ENCODE results near the gene KCNRG. TPM values are rescaled to one million over a fixed set of nuclear protein-coding genes. Genes with fewer than 3 reads are reported as not detected.

The KCNRG gene
- total and polyA plus RNA-seq, 2 experiments from 2014 or later: 0.60 TPM; not detected in 1

DNA sequence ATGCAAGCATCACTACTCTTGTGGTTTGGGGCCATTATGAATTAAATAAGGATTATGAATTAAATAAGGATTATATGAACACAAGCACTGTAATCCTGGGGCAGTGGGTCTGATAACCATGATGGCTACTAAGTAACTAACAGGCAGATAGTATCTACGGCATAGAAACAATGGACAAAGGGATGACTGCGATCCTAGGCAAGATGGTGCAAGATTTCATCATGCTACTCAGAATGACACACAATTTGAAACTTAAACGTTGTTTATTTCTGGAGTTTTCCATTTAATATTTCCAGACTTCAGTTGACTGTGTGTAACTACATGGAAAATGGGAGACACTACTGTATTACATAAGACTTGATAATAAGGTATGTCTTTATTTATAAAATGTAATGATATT is 15.1 kb downstream of the KCNRG start:
- peaks cover 9% of the 10 kb centered on the region for H3K4me1 Mint-ChIP-seq
- H3F3A ChIP-seq (replicated peaks; ENCODE audit: low read depth): no peaks in the 10 kb centered on the region
- H4K20me1 ChIP-seq (replicated peaks; ENCODE audit: insufficient read depth): no peaks in the 10 kb centered on the region
- no peaks in the 10 kb centered on the region for H3K36me3 Mint-ChIP-seq (ENCODE audit: low read depth)
- no peak overlapping the region for H3K4me3 Mint-ChIP-seq
- no peaks in the 10 kb centered on the region for H3K27me3 Mint-ChIP-seq (ENCODE audit: insufficient read depth, low read depth, poor library complexity)
- H2AFZ ChIP-seq: no peak overlapping the region
- H3K79me2 ChIP-seq (replicated peaks; ENCODE audit: insufficient read depth): no peaks in the 10 kb centered on the region
- peak overlapping the region; percentile 34; the same call in 1 of the 2 replicates for H3K27ac Mint-ChIP-seq
- no peaks in the 10 kb centered on the region for H3K36me3 ChIP-seq (ENCODE audit: insufficient read depth)
- no peaks in the 10 kb centered on the region for H3K27me3 ChIP-seq (ENCODE audit: insufficient read depth)
- TF ChIP-seq CREB1 (CRISPR knock-in tag; IDR thresholded peaks at IDR 0.05; ENCODE audit: low read depth): no peak
- TF ChIP-seq, protein P1, sequence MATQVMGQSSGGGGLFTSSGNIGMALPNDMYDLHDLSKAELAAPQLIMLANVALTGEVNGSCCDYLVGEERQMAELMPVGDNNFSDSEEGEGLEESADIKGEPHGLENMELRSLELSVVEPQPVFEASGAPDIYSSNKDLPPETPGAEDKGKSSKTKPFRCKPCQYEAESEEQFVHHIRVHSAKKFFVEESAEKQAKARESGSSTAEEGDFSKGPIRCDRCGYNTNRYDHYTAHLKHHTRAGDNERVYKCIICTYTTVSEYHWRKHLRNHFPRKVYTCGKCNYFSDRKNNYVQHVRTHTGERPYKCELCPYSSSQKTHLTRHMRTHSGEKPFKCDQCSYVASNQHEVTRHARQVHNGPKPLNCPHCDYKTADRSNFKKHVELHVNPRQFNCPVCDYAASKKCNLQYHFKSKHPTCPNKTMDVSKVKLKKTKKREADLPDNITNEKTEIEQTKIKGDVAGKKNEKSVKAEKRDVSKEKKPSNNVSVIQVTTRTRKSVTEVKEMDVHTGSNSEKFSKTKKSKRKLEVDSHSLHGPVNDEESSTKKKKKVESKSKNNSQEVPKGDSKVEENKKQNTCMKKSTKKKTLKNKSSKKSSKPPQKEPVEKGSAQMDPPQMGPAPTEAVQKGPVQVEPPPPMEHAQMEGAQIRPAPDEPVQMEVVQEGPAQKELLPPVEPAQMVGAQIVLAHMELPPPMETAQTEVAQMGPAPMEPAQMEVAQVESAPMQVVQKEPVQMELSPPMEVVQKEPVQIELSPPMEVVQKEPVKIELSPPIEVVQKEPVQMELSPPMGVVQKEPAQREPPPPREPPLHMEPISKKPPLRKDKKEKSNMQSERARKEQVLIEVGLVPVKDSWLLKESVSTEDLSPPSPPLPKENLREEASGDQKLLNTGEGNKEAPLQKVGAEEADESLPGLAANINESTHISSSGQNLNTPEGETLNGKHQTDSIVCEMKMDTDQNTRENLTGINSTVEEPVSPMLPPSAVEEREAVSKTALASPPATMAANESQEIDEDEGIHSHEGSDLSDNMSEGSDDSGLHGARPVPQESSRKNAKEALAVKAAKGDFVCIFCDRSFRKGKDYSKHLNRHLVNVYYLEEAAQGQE (IDR thresholded peaks at IDR 0.05; ENCODE audit: unreplicated experiment): no peak
- no peak for TF ChIP-seq EZH2 (IDR thresholded peaks at IDR 0.05; ENCODE audit: low read depth, unreplicated experiment)
- TF ChIP-seq NANOG (IDR thresholded peaks at IDR 0.05; ENCODE audit: borderline replicate concordance): no peak
- no peak for TF ChIP-seq EZH2phosphoT487 (IDR thresholded peaks at IDR 0.05; ENCODE audit: unreplicated experiment)
- TF ChIP-seq, protein P2, sequence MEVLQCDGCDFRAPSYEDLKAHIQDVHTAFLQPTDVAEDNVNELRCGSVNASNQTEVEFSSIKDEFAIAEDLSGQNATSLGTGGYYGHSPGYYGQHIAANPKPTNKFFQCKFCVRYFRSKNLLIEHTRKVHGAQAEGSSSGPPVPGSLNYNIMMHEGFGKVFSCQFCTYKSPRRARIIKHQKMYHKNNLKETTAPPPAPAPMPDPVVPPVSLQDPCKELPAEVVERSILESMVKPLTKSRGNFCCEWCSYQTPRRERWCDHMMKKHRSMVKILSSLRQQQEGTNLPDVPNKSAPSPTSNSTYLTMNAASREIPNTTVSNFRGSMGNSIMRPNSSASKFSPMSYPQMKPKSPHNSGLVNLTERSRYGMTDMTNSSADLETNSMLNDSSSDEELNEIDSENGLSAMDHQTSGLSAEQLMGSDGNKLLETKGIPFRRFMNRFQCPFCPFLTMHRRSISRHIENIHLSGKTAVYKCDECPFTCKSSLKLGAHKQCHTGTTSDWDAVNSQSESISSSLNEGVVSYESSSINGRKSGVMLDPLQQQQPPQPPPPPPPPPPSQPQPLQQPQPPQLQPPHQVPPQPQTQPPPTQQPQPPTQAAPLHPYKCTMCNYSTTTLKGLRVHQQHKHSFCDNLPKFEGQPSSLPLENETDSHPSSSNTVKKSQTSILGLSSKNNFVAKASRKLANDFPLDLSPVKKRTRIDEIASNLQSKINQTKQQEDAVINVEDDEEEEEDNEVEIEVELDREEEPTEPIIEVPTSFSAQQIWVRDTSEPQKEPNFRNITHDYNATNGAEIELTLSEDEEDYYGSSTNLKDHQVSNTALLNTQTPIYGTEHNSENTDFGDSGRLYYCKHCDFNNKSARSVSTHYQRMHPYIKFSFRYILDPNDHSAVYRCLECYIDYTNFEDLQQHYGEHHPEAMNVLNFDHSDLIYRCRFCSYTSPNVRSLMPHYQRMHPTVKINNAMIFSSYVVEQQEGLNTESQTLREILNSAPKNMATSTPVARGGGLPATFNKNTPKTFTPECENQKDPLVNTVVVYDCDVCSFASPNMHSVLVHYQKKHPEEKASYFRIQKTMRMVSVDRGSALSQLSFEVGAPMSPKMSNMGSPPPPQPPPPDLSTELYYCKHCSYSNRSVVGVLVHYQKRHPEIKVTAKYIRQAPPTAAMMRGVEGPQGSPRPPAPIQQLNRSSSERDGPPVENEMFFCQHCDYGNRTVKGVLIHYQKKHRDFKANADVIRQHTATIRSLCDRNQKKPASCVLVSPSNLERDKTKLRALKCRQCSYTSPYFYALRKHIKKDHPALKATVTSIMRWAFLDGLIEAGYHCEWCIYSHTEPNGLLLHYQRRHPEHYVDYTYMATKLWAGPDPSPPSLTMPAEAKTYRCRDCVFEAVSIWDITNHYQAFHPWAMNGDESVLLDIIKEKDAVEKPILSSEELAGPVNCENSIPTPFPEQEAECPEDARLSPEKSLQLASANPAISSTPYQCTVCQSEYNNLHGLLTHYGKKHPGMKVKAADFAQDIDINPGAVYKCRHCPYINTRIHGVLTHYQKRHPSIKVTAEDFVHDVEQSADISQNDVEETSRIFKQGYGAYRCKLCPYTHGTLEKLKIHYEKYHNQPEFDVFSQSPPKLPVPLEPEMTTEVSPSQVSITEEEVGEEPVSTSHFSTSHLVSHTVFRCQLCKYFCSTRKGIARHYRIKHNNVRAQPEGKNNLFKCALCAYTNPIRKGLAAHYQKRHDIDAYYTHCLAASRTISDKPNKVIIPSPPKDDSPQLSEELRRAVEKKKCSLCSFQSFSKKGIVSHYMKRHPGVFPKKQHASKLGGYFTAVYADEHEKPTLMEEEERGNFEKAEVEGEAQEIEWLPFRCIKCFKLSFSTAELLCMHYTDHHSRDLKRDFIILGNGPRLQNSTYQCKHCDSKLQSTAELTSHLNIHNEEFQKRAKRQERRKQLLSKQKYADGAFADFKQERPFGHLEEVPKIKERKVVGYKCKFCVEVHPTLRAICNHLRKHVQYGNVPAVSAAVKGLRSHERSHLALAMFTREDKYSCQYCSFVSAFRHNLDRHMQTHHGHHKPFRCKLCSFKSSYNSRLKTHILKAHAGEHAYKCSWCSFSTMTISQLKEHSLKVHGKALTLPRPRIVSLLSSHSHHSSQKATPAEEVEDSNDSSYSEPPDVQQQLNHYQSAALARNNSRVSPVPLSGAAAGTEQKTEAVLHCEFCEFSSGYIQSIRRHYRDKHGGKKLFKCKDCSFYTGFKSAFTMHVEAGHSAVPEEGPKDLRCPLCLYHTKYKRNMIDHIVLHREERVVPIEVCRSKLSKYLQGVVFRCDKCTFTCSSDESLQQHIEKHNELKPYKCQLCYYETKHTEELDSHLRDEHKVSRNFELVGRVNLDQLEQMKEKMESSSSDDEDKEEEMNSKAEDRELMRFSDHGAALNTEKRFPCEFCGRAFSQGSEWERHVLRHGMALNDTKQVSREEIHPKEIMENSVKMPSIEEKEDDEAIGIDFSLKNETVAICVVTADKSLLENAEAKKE (CRISPR knock-in tag; IDR thresholded peaks at IDR 0.05): no peak
- TF ChIP-seq STAT1 (IDR thresholded peaks at IDR 0.05; ENCODE audit: unreplicated experiment): no peak
- no peak for TF ChIP-seq JUNB (IDR thresholded peaks at IDR 0.05; ENCODE audit: unreplicated experiment)
- TF ChIP-seq, protein P3, sequence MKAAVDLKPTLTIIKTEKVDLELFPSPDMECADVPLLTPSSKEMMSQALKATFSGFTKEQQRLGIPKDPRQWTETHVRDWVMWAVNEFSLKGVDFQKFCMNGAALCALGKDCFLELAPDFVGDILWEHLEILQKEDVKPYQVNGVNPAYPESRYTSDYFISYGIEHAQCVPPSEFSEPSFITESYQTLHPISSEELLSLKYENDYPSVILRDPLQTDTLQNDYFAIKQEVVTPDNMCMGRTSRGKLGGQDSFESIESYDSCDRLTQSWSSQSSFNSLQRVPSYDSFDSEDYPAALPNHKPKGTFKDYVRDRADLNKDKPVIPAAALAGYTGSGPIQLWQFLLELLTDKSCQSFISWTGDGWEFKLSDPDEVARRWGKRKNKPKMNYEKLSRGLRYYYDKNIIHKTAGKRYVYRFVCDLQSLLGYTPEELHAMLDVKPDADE (IDR thresholded peaks at IDR 0.05): no peak
- TF ChIP-seq POLR2AphosphoS5 (IDR thresholded peaks at IDR 0.05; ENCODE audit: low read depth): no peak
- TF ChIP-seq, protein P4, sequence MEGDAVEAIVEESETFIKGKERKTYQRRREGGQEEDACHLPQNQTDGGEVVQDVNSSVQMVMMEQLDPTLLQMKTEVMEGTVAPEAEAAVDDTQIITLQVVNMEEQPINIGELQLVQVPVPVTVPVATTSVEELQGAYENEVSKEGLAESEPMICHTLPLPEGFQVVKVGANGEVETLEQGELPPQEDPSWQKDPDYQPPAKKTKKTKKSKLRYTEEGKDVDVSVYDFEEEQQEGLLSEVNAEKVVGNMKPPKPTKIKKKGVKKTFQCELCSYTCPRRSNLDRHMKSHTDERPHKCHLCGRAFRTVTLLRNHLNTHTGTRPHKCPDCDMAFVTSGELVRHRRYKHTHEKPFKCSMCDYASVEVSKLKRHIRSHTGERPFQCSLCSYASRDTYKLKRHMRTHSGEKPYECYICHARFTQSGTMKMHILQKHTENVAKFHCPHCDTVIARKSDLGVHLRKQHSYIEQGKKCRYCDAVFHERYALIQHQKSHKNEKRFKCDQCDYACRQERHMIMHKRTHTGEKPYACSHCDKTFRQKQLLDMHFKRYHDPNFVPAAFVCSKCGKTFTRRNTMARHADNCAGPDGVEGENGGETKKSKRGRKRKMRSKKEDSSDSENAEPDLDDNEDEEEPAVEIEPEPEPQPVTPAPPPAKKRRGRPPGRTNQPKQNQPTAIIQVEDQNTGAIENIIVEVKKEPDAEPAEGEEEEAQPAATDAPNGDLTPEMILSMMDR (conservative IDR thresholded peaks at IDR 0.05; ENCODE audit: low read depth in 2 of 2): no peak
- TF ChIP-seq ZNF331 (CRISPR knock-in tag; IDR thresholded peaks at IDR 0.05; ENCODE audit: low read depth): no peak
- no peak for TF ChIP-seq ZNF114 (CRISPR knock-in tag; IDR thresholded peaks at IDR 0.05)
- no peak overlapping the region for H3K4me3 ChIP-seq
- H3K27ac ChIP-seq (ENCODE audit: low read depth): no peak overlapping the region
- H3K4me2 ChIP-seq: no peak overlapping the region
- H3K9me3 Mint-ChIP-seq: no peaks in the 10 kb centered on the region
- H3K9me2 ChIP-seq (ENCODE audit: insufficient read depth): no peaks in the 10 kb centered on the region
- peaks cover 10% of the 10 kb centered on the region for H3K4me1 ChIP-seq (ENCODE audit: insufficient read depth)
- no peak for ATAC-seq
- peak; percentile 15 for DNase-seq (ENCODE audit: low spot score)
